H1 (cell line): ENCODE data around the gene RAPGEF5. TPM values are rescaled to one million over a fixed set of nuclear protein-coding genes. Genes with fewer than 3 reads are reported as not detected.

Experiments used
- BCL11A ChIP-seq, 2 experiments: IDR thresholded peaks; one replicate each; pipeline ENCODE4 v1.6.1; 2011; ENCODE audit warnings: low read depth in 2 of 2, low read length in 2 of 2, mild to moderate bottlenecking in 2 of 2
- CBX5 ChIP-seq: fragments of 300-800, 300-1000 bp; sonication (generic); IDR thresholded peaks from 2 replicates; pipeline ENCODE4 v1.7.1; 2016; ENCODE audit warnings: antibody characterized with exemption, low read length, low read depth
- KDM4A ChIP-seq: IDR thresholded peaks from one replicate; pipeline ENCODE4 v1.7.1; 2012; ENCODE audit warnings: low read depth, mild to moderate bottlenecking, moderate library complexity, low read length, inconsistent platforms; ENCODE audit not compliant: severe bottlenecking
- RAD21 ChIP-seq, 2 experiments: IDR thresholded peaks in 1 of 2; conservative IDR thresholded peaks in 1 of 2; 2 replicates each; pipeline ENCODE4 v1.6.1; 2011; ENCODE audit warnings: low read depth in 2 of 2, low read length in 2 of 2, improper control_type of control experiment in 1 of 2, inconsistent platforms in 1 of 2, mild to moderate bottlenecking in 1 of 2, moderate library complexity in 1 of 2
- polyA plus RNA-seq, 7 experiments: library from polyadenylated mRNA; depleted of rRNA in 3 of 7; stranded (reverse) in 5 of 7; unstranded in 2 of 7; fragments of >200 nt in 5 of 7; fragments of 200-250 nt in 2 of 7; gene quantifications; 1 replicate in 5 of 7; 2 replicates in 1 of 7; 4 replicates in 1 of 7; pipeline versions ENCODE4 v1.2.1 to v1.2.3, GENCODE V29; 2011 to 2013; ENCODE audit warnings: missing spikeins in 2 of 7, mixed read lengths in 2 of 7
- total RNA-seq: library from RNA; stranded (reverse); fragmentation: NEBNext Ultra II Directional; extraction: Animal tissue kit (Norgen Biotek cat#: 25700); gene quantifications from 2 replicates; pipeline ENCODE4 v1.2.1, GENCODE V29; 2021
- TF ChIP-seq, protein P1 (sequence below): fragments of 300-600 bp; sonication (generic); IDR thresholded peaks from 2 replicates; pipeline ENCODE4 v1.7.1; 2012; ENCODE audit warnings: low read length, moderate library complexity, mild to moderate bottlenecking, inconsistent platforms; ENCODE audit not compliant: insufficient replicate concordance
- TF ChIP-seq, protein P2 (sequence below): IDR thresholded peaks from 2 replicates; pipeline ENCODE4 v1.6.1; 2011; ENCODE audit warnings: low read length, improper control_type of control experiment

Gene RAPGEF5
- total and polyA plus RNA-seq, 2 of the 8 experiments (the other 6 are each of a cell fraction or from before 2014, with no cell fraction given) = 4.4 to 22.9 TPM

DNA sequence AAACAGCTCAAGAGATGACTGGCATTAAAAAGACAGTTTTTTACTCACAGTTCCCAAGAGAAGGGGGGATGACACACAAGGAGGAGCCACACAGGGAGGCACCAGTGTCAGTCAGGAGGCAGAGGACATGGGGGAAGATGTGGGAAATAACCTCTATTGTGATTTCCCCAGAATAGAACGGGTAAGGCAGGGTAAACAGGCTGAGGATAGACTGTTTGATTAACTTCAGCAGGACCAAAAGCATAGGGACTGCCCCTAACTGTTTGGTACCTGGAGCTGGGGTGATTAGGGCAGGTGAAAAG, 60.7 kb downstream of the RAPGEF5 start (continued):
- TF ChIP-seq, protein P1, sequence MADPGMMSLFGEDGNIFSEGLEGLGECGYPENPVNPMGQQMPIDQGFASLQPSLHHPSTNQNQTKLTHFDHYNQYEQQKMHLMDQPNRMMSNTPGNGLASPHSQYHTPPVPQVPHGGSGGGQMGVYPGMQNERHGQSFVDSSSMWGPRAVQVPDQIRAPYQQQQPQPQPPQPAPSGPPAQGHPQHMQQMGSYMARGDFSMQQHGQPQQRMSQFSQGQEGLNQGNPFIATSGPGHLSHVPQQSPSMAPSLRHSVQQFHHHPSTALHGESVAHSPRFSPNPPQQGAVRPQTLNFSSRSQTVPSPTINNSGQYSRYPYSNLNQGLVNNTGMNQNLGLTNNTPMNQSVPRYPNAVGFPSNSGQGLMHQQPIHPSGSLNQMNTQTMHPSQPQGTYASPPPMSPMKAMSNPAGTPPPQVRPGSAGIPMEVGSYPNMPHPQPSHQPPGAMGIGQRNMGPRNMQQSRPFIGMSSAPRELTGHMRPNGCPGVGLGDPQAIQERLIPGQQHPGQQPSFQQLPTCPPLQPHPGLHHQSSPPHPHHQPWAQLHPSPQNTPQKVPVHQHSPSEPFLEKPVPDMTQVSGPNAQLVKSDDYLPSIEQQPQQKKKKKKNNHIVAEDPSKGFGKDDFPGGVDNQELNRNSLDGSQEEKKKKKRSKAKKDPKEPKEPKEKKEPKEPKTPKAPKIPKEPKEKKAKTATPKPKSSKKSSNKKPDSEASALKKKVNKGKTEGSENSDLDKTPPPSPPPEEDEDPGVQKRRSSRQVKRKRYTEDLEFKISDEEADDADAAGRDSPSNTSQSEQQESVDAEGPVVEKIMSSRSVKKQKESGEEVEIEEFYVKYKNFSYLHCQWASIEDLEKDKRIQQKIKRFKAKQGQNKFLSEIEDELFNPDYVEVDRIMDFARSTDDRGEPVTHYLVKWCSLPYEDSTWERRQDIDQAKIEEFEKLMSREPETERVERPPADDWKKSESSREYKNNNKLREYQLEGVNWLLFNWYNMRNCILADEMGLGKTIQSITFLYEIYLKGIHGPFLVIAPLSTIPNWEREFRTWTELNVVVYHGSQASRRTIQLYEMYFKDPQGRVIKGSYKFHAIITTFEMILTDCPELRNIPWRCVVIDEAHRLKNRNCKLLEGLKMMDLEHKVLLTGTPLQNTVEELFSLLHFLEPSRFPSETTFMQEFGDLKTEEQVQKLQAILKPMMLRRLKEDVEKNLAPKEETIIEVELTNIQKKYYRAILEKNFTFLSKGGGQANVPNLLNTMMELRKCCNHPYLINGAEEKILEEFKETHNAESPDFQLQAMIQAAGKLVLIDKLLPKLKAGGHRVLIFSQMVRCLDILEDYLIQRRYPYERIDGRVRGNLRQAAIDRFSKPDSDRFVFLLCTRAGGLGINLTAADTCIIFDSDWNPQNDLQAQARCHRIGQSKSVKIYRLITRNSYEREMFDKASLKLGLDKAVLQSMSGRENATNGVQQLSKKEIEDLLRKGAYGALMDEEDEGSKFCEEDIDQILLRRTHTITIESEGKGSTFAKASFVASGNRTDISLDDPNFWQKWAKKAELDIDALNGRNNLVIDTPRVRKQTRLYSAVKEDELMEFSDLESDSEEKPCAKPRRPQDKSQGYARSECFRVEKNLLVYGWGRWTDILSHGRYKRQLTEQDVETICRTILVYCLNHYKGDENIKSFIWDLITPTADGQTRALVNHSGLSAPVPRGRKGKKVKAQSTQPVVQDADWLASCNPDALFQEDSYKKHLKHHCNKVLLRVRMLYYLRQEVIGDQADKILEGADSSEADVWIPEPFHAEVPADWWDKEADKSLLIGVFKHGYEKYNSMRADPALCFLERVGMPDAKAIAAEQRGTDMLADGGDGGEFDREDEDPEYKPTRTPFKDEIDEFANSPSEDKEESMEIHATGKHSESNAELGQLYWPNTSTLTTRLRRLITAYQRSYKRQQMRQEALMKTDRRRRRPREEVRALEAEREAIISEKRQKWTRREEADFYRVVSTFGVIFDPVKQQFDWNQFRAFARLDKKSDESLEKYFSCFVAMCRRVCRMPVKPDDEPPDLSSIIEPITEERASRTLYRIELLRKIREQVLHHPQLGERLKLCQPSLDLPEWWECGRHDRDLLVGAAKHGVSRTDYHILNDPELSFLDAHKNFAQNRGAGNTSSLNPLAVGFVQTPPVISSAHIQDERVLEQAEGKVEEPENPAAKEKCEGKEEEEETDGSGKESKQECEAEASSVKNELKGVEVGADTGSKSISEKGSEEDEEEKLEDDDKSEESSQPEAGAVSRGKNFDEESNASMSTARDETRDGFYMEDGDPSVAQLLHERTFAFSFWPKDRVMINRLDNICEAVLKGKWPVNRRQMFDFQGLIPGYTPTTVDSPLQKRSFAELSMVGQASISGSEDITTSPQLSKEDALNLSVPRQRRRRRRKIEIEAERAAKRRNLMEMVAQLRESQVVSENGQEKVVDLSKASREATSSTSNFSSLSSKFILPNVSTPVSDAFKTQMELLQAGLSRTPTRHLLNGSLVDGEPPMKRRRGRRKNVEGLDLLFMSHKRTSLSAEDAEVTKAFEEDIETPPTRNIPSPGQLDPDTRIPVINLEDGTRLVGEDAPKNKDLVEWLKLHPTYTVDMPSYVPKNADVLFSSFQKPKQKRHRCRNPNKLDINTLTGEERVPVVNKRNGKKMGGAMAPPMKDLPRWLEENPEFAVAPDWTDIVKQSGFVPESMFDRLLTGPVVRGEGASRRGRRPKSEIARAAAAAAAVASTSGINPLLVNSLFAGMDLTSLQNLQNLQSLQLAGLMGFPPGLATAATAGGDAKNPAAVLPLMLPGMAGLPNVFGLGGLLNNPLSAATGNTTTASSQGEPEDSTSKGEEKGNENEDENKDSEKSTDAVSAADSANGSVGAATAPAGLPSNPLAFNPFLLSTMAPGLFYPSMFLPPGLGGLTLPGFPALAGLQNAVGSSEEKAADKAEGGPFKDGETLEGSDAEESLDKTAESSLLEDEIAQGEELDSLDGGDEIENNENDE = no peak
- TF ChIP-seq RAD21 (IDR thresholded peaks at IDR 0.05 in 1 of 2, conservative IDR thresholded peaks at IDR 0.05 in 1 of 2; ENCODE audit: low read depth in 2 of 2, low read length in 2 of 2) (no peak), KDM4A (no peak), CBX5 (no peak), BCL11A (IDR thresholded peaks at IDR 0.05; ENCODE audit: low read depth in 2 of 2, low read length in 2 of 2) (no peak)
- TF ChIP-seq, protein P2, sequence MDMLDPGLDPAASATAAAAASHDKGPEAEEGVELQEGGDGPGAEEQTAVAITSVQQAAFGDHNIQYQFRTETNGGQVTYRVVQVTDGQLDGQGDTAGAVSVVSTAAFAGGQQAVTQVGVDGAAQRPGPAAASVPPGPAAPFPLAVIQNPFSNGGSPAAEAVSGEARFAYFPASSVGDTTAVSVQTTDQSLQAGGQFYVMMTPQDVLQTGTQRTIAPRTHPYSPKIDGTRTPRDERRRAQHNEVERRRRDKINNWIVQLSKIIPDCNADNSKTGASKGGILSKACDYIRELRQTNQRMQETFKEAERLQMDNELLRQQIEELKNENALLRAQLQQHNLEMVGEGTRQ = no peak
